ENCODE measurements around the gene DGKQ.

- TF ChIP-seq CTCF (IDR thresholded peaks at IDR 0.05; ENCODE audit: low read length) (no peak), EZH2phosphoT487 (IDR thresholded peaks at IDR 0.05; ENCODE audit: low read length) (no peak), EZH2 (optimal IDR thresholded peaks at IDR 0.05; ENCODE audit: low read depth, low read length) (no peak)
Measured at GRCh38 chr4:970854-971520, 2.4 kb downstream of the DGKQ start.
